Smooth muscle cell of the brain vasculature (primary cell): ENCODE results near the gene IL1A.

ENCODE experiments used
- DNase-seq: peaks from one replicate; pipeline ENCODE4 v3.0.0-alpha.2; 2012; ENCODE audit warnings: low read depth, low spot score

Gene IL1A

DNA sequence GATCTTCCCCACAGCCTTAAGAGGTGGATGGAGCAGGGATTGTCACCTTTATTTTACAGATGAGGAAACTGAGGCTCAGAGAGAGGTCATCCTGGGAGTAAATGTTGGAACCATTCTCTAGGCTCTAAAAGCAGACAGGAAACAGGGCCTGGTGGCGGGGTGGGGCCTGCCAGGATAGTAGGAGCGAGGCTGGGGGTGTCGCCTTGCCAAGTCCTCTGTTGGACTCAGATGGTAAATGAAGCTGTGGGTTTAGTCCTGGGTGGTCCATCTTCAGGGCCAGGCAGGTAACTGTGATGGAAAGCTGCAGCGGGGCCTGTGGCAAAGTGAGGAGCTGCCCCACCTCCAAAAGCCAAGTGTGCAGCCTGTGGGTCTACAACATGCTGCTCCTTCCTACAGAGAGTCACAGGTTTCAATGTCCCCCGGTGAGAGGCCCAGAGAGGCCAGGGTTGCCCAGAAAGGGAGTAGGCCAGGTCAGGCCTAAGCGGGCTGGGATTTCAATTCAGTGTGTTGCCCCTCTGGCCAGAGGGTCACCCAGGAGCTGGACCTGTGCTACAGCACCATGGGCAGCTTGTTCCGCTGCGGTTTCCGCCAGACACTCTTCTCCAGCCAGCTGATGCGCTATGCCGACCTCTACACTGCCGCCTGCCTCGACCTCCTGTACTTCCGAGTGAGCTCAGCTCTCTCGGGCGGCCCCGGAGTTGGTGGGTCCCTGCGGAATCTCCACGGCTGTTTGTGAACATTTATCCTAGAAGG, 56.8 kb downstream of the IL1A start:
- DNase-seq, result no peak

DNA sequence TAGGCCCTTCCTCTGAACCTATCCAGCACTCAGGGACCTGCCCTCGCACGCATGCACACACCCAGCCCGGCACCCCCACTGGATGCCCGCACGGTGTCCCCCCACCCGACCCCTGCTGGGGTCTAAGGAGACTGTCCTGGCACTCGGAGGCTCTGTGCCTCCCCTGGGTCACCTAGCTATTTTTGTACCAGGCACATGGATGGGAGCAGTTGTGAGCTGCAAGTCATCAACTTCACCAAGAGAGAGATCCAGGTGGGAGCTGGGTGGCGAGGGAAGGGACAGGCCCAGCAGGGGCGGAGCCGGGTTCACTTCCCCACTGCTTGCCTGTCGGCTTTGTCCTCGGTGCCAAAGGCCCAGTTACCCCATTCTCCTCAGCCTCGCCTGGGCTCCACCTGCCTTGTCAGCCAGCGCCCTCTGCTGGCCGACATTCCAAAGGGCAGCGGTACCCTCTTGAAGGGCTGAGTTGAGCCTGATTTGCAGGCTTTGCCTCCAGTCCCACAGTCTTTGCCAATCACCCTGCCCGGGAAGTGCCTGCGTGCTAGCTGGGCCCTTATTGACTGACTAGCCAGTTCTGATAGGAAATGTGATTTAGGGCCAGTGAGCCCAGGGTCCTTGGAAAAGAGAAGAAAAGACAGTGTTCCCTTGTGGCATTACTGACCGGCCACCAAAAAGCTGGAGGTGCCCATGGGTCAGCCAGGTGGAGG, 57.7 kb downstream of the IL1A start:
- peak; percentile 80 for DNase-seq

DNA sequence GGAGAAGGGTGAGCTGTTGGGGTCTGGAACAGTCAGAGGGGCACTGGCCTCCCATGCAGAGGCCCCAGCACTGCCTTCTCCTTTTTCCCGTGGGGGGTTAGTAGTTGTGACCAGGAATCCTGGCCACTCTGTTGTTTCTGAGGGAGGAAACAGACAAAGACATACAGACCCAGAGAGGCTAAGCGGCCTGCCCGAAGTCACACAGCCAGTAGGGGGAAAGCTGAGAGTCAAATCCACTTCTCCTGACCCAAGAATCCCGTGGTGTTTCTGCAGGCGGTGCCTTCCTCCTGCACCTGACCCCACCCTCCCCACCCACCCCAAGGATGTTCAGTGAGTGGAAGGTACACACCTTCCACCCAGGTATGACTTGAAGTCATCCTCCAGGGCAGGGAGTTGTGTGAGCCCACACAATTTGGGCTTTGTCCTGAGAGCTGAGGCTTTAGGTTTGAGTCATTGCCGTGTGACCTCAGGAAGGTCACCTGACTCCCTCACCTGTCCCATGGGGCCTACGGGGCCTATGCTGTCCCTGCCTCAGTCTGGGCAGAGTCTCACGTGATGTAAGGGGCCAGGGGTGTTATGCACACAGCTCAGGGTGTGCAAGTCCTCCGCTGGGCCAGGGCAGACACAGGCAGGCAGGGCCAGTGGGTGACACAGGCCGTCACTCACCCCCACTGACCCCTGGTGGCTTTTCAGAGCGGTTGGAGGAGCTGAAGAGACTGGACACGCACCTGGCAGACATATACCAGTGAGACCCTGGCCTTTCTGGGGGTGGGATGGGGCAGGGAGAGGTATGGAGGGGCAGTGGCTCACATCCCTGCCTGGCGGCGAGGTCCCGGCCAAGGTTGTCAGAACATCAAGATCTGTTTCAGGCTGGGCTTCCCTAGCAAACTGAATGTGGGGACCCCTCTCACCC, 58.5 kb downstream of the IL1A start:
- no peak for DNase-seq

DNA sequence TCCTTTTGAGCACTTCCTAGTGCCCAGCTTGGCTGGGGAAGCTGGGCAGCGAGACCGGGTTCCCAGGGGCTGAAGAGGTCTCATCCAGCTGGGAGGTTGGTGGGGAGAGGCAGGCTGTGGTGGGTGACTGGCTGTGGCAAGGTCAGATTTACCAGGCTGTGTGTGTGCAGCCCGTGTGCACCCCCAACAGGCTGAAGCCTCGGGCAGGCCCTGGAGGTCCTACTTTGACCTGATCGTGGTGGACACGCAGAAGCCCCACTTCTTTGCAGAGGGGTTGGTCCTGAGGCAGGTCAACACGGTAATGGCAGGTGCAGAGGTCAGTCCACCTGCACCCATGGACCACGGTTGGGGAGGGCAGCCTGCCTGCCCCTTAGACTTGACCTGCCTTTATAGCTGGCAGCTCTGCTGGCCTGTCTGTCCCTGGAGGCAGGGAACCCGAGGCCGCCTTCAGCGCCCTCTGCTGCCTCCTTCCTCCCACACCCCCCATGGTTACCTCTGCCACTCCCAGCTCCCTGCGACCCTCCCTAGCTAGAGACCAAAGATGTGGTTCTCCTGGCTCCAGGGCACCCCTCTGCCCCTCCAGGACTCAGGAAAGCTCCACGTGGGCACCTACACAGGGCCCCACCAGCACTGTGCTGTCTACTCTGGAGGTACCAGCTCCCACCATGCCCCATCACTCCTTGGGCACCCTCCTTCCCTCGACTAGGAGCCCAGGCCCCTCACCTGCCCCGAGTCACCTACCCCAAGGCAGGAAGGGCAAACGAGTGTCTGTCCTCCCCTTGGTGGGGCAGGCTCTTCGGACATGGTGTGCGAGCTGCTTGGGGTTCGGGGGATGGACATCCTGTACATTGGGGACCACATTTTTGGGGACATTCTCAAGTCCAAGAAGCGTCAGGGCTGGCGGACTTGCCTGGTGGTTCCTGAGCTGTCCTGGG, 59.4 kb downstream of the IL1A start:
- DNase-seq, result no peak

DNA sequence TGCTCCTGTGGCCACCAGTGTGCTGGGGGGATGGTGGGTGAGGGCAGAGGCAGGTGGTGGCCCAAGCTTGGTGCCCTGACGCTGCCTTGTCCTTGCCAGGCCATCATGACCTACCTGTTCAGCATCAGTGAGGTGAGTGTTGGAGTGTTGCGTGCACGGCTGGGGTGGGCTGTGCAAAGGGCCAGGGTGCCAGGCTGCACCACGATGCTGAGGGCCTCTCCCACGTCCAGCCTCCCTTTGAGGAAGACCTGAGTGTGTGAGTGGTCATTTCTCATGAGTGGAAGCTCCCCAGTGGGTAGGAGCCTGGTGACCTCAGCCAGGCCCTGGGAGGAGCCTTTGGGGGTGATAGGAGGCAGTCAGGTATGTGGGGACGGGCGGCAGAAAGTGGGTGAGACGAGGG, 60.3 kb downstream of the IL1A start:
- DNase-seq, result no peak
